Upper lobe of left lung (tissue), 6 donors: ENCODE results near the gene BUB3. TPM values are rescaled to one million over a fixed set of nuclear protein-coding genes. Genes with fewer than 3 reads are reported as not detected.

ENCODE experiments used
- ATAC-seq, 2 donors: fragments of 200-7000 bp; cut with Tn5 transposase; one replicate each; pipeline ENCODE4 v1.9.1; 2022; ENCODE audit warnings: mild to moderate bottlenecking in 2 of 2, moderate library complexity in 2 of 2; ENCODE audit not compliant: low FRiP score in 2 of 2
- DNase-seq, 2 donors: peaks; one replicate each; pipeline ENCODE4 v3.0.0-alpha.2; 2019 to 2020
- H3K27ac ChIP-seq, 4 donors: fragments of 200-600 bp; sonication (generic); one replicate each; pipeline ENCODE4 v1.5.1; 2016 to 2019
- H3K27me3 ChIP-seq, 4 donors: fragments of 200-600 bp; sonication (generic); one replicate each; pipeline ENCODE4 v1.5.1; 2017 to 2019
- H3K36me3 ChIP-seq, 4 donors: fragments of 200-600 bp; sonication (generic); one replicate each; pipeline ENCODE4 v1.5.1; 2016 to 2019
- H3K4me1 ChIP-seq, 4 donors: fragments of 200-600 bp; sonication (generic); one replicate each; pipeline ENCODE4 v1.5.1; 2018 to 2019
- H3K4me3 ChIP-seq, 4 donors: fragments of 200-600 bp; sonication (generic); one replicate each; pipeline ENCODE4 v1.5.1; 2017 to 2019; ENCODE audit warnings: mild to moderate bottlenecking in 2 of 4, moderate library complexity in 1 of 4
- H3K9me3 ChIP-seq, 4 donors: fragments of 200-600 bp; sonication (generic); one replicate each; pipeline ENCODE4 v1.5.1; 2018 to 2019
- EP300 ChIP-seq, 4 donors: sonication (generic); formaldehyde crosslinking; IDR thresholded peaks; one replicate each; pipeline ENCODE4 v1.5.1; 2017; ENCODE audit warnings: antibody characterized with exemption in 4 of 4, control low read depth in 2 of 4
- POLR2A ChIP-seq, 4 donors: fragments of 450-650 bp; IDR thresholded peaks; one replicate each; pipeline ENCODE4 v1.5.1; 2016 to 2017; ENCODE audit warnings: antibody characterized with exemption in 4 of 4, mild to moderate bottlenecking in 2 of 4
- POLR2AphosphoS5 ChIP-seq, 2 donors: sonication (generic); formaldehyde crosslinking; IDR thresholded peaks; one replicate each; pipeline ENCODE4 v1.5.1; 2017; ENCODE audit warnings: antibody characterized with exemption in 2 of 2
- WGBS, 2 donors: methylation state at CpG; one replicate each; pipeline ENCODE4 v1.1.5; 2017 to 2018; 5-methylcytosine and 5-hydroxymethylcytosine counted together
- total RNA-seq, 6 donors: library from RNA; depleted of rRNA in 4 of 6; stranded (reverse); fragments of >200 nt in 4 of 6; gene quantifications; one replicate each; pipeline versions ENCODE4 v1.1.0 to v1.2.1, GENCODE V29; 2016 to 2021
- TF ChIP-seq, protein P1 (sequence below), 6 experiments: fragments of 450-650 bp in 4 of 6; fragments of 200-600 bp in 2 of 6; sonication (generic) in 2 of 6; IDR thresholded peaks; one replicate each; pipeline ENCODE4 v1.5.1; 2016 to 2019; ENCODE audit warnings: antibody characterized with exemption in 6 of 6
- donor health status: DM: no; HTN: no; CAD: no; lungs with moderate emphysema.
- donor health status: DM: no; HTN: yes; CAD: no; lungs with severe emphysema.

BUB3 gene
- total RNA-seq, 6 donors from 2014 or later = 41.0 to 138 (median 52.4) TPM

GRCh38 chr10:123149568-123150270 is 4.5 kb upstream of the BUB3 start:
- Histone ChIP-seq H3K9me3 (no peaks in the 10 kb centered on the region), H3K36me3 (no peaks in the 10 kb centered on the region), H3K27ac (no peak overlapping the region), H3K4me1 (peaks cover 41 to 65% (median 48%) of the 10 kb centered on the region in 4 donors), H3K4me3 (peak overlapping the region in 3 of 4 donors; percentile 32 to 51 (median 42)), H3K27me3 (peaks cover 2 to 73% (median 49%) of the 10 kb centered on the region in 4 donors)
- 3% methylated on average over 29 to 62 of the region's 76 CpGs for WGBS, 2 donors
- DNase-seq (peak in 1 of 2 donors; percentile 90), ATAC-seq (no peak)
- TF ChIP-seq, protein P1, sequence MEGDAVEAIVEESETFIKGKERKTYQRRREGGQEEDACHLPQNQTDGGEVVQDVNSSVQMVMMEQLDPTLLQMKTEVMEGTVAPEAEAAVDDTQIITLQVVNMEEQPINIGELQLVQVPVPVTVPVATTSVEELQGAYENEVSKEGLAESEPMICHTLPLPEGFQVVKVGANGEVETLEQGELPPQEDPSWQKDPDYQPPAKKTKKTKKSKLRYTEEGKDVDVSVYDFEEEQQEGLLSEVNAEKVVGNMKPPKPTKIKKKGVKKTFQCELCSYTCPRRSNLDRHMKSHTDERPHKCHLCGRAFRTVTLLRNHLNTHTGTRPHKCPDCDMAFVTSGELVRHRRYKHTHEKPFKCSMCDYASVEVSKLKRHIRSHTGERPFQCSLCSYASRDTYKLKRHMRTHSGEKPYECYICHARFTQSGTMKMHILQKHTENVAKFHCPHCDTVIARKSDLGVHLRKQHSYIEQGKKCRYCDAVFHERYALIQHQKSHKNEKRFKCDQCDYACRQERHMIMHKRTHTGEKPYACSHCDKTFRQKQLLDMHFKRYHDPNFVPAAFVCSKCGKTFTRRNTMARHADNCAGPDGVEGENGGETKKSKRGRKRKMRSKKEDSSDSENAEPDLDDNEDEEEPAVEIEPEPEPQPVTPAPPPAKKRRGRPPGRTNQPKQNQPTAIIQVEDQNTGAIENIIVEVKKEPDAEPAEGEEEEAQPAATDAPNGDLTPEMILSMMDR (IDR thresholded peaks at IDR 0.05) = no peak
- TF ChIP-seq EP300 (IDR thresholded peaks at IDR 0.05) (no peak), POLR2AphosphoS5 (IDR thresholded peaks at IDR 0.05) (no peak), POLR2A (IDR thresholded peaks at IDR 0.05) (no peak)

- Histone ChIP-seq H3K36me3 (no peaks in the 10 kb centered on the region), H3K4me3 (peak overlapping the region in 3 of 4 donors; percentile 23 to 51 (median 42)), H3K9me3 (no peaks in the 10 kb centered on the region), H3K27ac (no peak overlapping the region), H3K4me1 (peaks cover 45 to 65% (median 55%) of the 10 kb centered on the region in 4 donors), H3K27me3 (peaks cover 2 to 66% (median 43%) of the 10 kb centered on the region in 4 donors)
- WGBS, 2 donors = 9 to 12% methylated on average over 27 to 33 of the region's 34 CpGs
- DNase-seq (peak in 1 of 2 donors; percentile 87), ATAC-seq (no peak)
- TF ChIP-seq, protein P1 (IDR thresholded peaks at IDR 0.05) = no peak
- no peak for TF ChIP-seq POLR2A (IDR thresholded peaks at IDR 0.05)
Observed at GRCh38 chr10:123150271-123150985, 3.8 kb upstream of the BUB3 start.

- Histone ChIP-seq H3K4me1 (peaks cover 48 to 65% (median 53%) of the 10 kb centered on the region in 4 donors), H3K27ac (no peak overlapping the region), H3K27me3 (peaks cover 2 to 59% (median 39%) of the 10 kb centered on the region in 4 donors), H3K4me3 (peak overlapping the region in 3 of 4 donors; percentile 9 to 40 (median 23)), H3K9me3 (no peaks in the 10 kb centered on the region), H3K36me3 (peaks cover 0 to 5% (median under 1%) of the 10 kb centered on the region in 4 donors)
- 1 to 7% methylated on average over 12 to 56 of the region's 56 CpGs for WGBS, 2 donors
- TF ChIP-seq EP300 (IDR thresholded peaks at IDR 0.05) (no peak), POLR2A (IDR thresholded peaks at IDR 0.05) (no peak), POLR2AphosphoS5 (IDR thresholded peaks at IDR 0.05) (no peak)
- TF ChIP-seq, protein P1 (IDR thresholded peaks at IDR 0.05) = no peak
- no peak for ATAC-seq
- peak in 1 of 2 donors; percentile 84 for DNase-seq
Observed at GRCh38 chr10:123150986-123151736, 3.0 kb upstream of the BUB3 start.

- 26 to 30% methylated on average over 7 of the region's 7 CpGs for WGBS, 2 donors
- Histone ChIP-seq H3K27me3 (peaks cover 2 to 53% (median 36%) of the 10 kb centered on the region in 4 donors), H3K4me3 (no peak overlapping the region), H3K4me1 (peaks cover 45 to 65% (median 50%) of the 10 kb centered on the region in 4 donors), H3K27ac (no peak overlapping the region), H3K9me3 (no peaks in the 10 kb centered on the region), H3K36me3 (peaks cover under 1 to 9% (median 6%) of the 10 kb centered on the region in 4 donors)
- TF ChIP-seq, protein P1 (IDR thresholded peaks at IDR 0.05) = no peak
- DNase-seq = no peak
- no peak for ATAC-seq
Observed at GRCh38 chr10:123151737-123152135, 2.5 kb upstream of the BUB3 start.
